Activated CD4-positive, alpha-beta memory T cell treated with anti-CD3 and anti-CD28 coated beads, Interleukin-2, amount 10 ng/mL, durations not matched to agents 7 days and 5 days (primary cell): Measurements from ENCODE around the gene VTI1B. TPM values are rescaled to one million over a fixed set of nuclear protein-coding genes. Genes with fewer than 3 reads are reported as not detected.
A peak's percentile ranks its signal among the peaks of the same experiment; 100 is the strongest.
"Not testable (repeated sequence)": the region's sequence is repeated elsewhere in the genome, so short reads cannot be mapped to it uniquely, and the experiment has no call there.

Source experiments
- CTCF ChIA-PET: fragments of 350-600 bp; sonication (Branson Sonifier 250); formaldehyde crosslinking; loops from one replicate; lab custom pipeline; 2021; ENCODE audit warnings: antibody characterized with exemption, inconsistent platforms; lab: Charles Lee
- POLR2A ChIA-PET: fragments of 350-600 bp; sonication (Branson Sonifier 250); formaldehyde crosslinking; loops from one replicate; lab custom pipeline; 2021; ENCODE audit warnings: antibody characterized with exemption; lab: Charles Lee
- DNase-seq: peaks from one replicate; pipeline ENCODE4 v3.0.0-alpha.2; 2020
- H3K27ac Mint-ChIP-seq: one replicate; pipeline ENCODE4 v1.8.0; 2021; ENCODE audit warnings: mild to moderate bottlenecking, mixed read lengths
- H3K27me3 Mint-ChIP-seq: one replicate; pipeline ENCODE4 v1.8.0; 2021; ENCODE audit warnings: mixed read lengths
- H3K36me3 Mint-ChIP-seq: one replicate; pipeline ENCODE4 v1.8.0; 2021; ENCODE audit warnings: low read depth, mixed read lengths
- H3K4me1 Mint-ChIP-seq: one replicate; pipeline ENCODE4 v1.8.0; 2021; ENCODE audit warnings: mixed read lengths
- H3K4me3 Mint-ChIP-seq: one replicate; pipeline ENCODE4 v1.8.0; 2021; ENCODE audit warnings: mild to moderate bottlenecking, mixed read lengths
- H3K9me3 Mint-ChIP-seq: one replicate; pipeline ENCODE4 v1.8.0; 2021; ENCODE audit warnings: mixed read lengths
- total RNA-seq, 2 experiments: library from RNA; stranded (reverse); gene quantifications; one replicate each; pipeline ENCODE4 v1.2.3, GENCODE V29; 2021

Gene VTI1B
- total RNA-seq = 10 to 100 TPM; 73.3 to 77.3 TPM

GRCh38 chr14:67674480-67675218 is at the start of gene VTI1B:
Gene VTI1B (minus strand): TSS chr14:67674632. CDS start chr14:67674489, 143 bp downstream.
- Mint-ChIP-seq H3K4me3 (peak within 1 kb of the TSS; percentile 80), H3K36me3 (peaks cover 27% of the 10 kb centered on the region), H3K4me1 (peaks cover 32% of the 10 kb centered on the region), H3K27ac (peak within 1 kb of the TSS; percentile 75), H3K27me3 (no peaks in the 10 kb centered on the region), H3K9me3 (no peaks in the 10 kb centered on the region)
- ChIA-PET CTCF (interaction anchor here (0.8 to 3.5 kb wide), 9 partner anchors 9 to 315 kb away, joined by 3 to 11 read pairs (median 5); partner anchors contain the start of genes ATP6V1D, EIF2S1, PIGH and RDH11), POLR2A (interaction anchor here (1.0 to 3.9 kb wide), 7 partner anchors 19 to 315 kb away, joined by 3 to 69 read pairs (median 4); partner anchors contain the start of genes ATP6V1D, EIF2S1, PIGH and RDH11)
- DNase-seq = peak; percentile 77

- POLR2A ChIA-PET = interaction anchor here (1.5 kb wide), 1 partner anchor 38 kb away, joined by 3 read pairs; no protein-coding TSS in a partner anchor
- DNase-seq = no peak
- Mint-ChIP-seq H3K27ac (no peak overlapping the region), H3K9me3 (peaks cover 4% of the 10 kb centered on the region), H3K36me3 (no peaks in the 10 kb centered on the region), H3K4me3 (no peak overlapping the region), H3K27me3 (peaks cover 38% of the 10 kb centered on the region), H3K4me1 (peaks cover 23% of the 10 kb centered on the region)
- CTCF ChIA-PET = interaction anchor here (0.9 kb wide), 1 partner anchor 63 kb away, joined by 3 read pairs; no protein-coding TSS in a partner anchor
Observed at GRCh38 chr14:67722293-67722692, 47.9 kb upstream of the VTI1B start.

GRCh38 chr14:67721875-67722274 is 47.4 kb upstream of the VTI1B start:
- no peak for DNase-seq
- H3K36me3 Mint-ChIP-seq = no peaks in the 10 kb centered on the region
- no peak overlapping the region for H3K4me3 Mint-ChIP-seq
- CTCF ChIA-PET = interaction anchor here (0.9 kb wide), 1 partner anchor 63 kb away, joined by 3 read pairs; no protein-coding TSS in a partner anchor
- H3K9me3 Mint-ChIP-seq = peaks cover 4% of the 10 kb centered on the region
- POLR2A ChIA-PET = no interaction called here
- H3K27me3 Mint-ChIP-seq = peaks cover 38% of the 10 kb centered on the region
- H3K4me1 Mint-ChIP-seq = peaks cover 23% of the 10 kb centered on the region
- H3K27ac Mint-ChIP-seq = no peak overlapping the region

- no peak overlapping the region for H3K4me3 Mint-ChIP-seq
- peaks cover 38% of the 10 kb centered on the region for H3K27me3 Mint-ChIP-seq
- DNase-seq = no peak
- CTCF ChIA-PET = no interaction called here
- POLR2A ChIA-PET = no interaction called here
- peaks cover 4% of the 10 kb centered on the region for H3K9me3 Mint-ChIP-seq
- peaks cover 23% of the 10 kb centered on the region for H3K4me1 Mint-ChIP-seq
- no peaks in the 10 kb centered on the region for H3K36me3 Mint-ChIP-seq
- H3K27ac Mint-ChIP-seq = no peak overlapping the region
Observed at GRCh38 chr14:67719866-67720265, 45.4 kb upstream of the VTI1B start.

- H3K4me1 Mint-ChIP-seq = peaks cover 23% of the 10 kb centered on the region
- POLR2A ChIA-PET, H3K4me3 Mint-ChIP-seq, H3K9me3 Mint-ChIP-seq, CTCF ChIA-PET, DNase-seq, H3K27ac Mint-ChIP-seq, H3K36me3 Mint-ChIP-seq: not testable (repeated sequence)
- H3K27me3 Mint-ChIP-seq = peaks cover 36% of the 10 kb centered on the region
Observed at GRCh38 chr14:67719385-67719784, 45.0 kb upstream of the VTI1B start.

GRCh38 chr14:67718265-67718664 is 43.8 kb upstream of the VTI1B start:
- peaks cover 23% of the 10 kb centered on the region for H3K4me1 Mint-ChIP-seq
- peaks cover 28% of the 10 kb centered on the region for H3K27me3 Mint-ChIP-seq
- ChIA-PET POLR2A (no interaction called here), CTCF (no interaction called here)
- H3K4me3 Mint-ChIP-seq = no peak overlapping the region
- no peak for DNase-seq
- no peaks in the 10 kb centered on the region for H3K36me3 Mint-ChIP-seq
- no peaks in the 10 kb centered on the region for H3K9me3 Mint-ChIP-seq
- H3K27ac Mint-ChIP-seq = no peak overlapping the region

GRCh38 chr14:67717048-67717447 is 42.6 kb upstream of the VTI1B start:
- H3K9me3 Mint-ChIP-seq = no peaks in the 10 kb centered on the region
- H3K4me1 Mint-ChIP-seq = peaks cover 14% of the 10 kb centered on the region
- no peak overlapping the region for H3K27ac Mint-ChIP-seq
- CTCF ChIA-PET = no interaction called here
- H3K36me3 Mint-ChIP-seq = no peaks in the 10 kb centered on the region
- peaks cover 18% of the 10 kb centered on the region for H3K27me3 Mint-ChIP-seq
- DNase-seq = no peak
- POLR2A ChIA-PET = no interaction called here
- no peak overlapping the region for H3K4me3 Mint-ChIP-seq

GRCh38 chr14:67710209-67710608 is 35.8 kb upstream of the VTI1B start:
- Mint-ChIP-seq H3K9me3 (peaks cover 13% of the 10 kb centered on the region), H3K36me3 (peaks cover 6% of the 10 kb centered on the region), H3K27me3 (peaks cover 8% of the 10 kb centered on the region), H3K4me1 (no peaks in the 10 kb centered on the region), H3K4me3 (no peak overlapping the region), H3K27ac (no peak overlapping the region)
- no peak for DNase-seq
- ChIA-PET POLR2A (no interaction called here), CTCF (interaction anchor here (0.9 to 1.7 kb wide), 2 partner anchors 43 to 91 kb away, joined by 3 read pairs; no protein-coding TSS in a partner anchor)

GRCh38 chr14:67709796-67710195 is 35.4 kb upstream of the VTI1B start:
- H3K36me3 Mint-ChIP-seq, POLR2A ChIA-PET, H3K27ac Mint-ChIP-seq, H3K4me3 Mint-ChIP-seq, H3K4me1 Mint-ChIP-seq, DNase-seq: not testable (repeated sequence)
- CTCF ChIA-PET = interaction anchor here (0.9 to 1.7 kb wide), 2 partner anchors 43 to 91 kb away, joined by 3 read pairs; no protein-coding TSS in a partner anchor
- Mint-ChIP-seq H3K9me3 (peaks cover 13% of the 10 kb centered on the region), H3K27me3 (peaks cover 12% of the 10 kb centered on the region)

GRCh38 chr14:67709346-67709745 is 34.9 kb upstream of the VTI1B start:
- H3K36me3 Mint-ChIP-seq, H3K4me3 Mint-ChIP-seq, H3K27ac Mint-ChIP-seq, DNase-seq, POLR2A ChIA-PET, H3K4me1 Mint-ChIP-seq: not testable (repeated sequence)
- peaks cover 13% of the 10 kb centered on the region for H3K9me3 Mint-ChIP-seq
- H3K27me3 Mint-ChIP-seq = peaks cover 17% of the 10 kb centered on the region
- CTCF ChIA-PET = interaction anchor here (1.7 kb wide), 1 partner anchor 42 kb away, joined by 3 read pairs; no protein-coding TSS in a partner anchor

GRCh38 chr14:67705211-67705610 is 30.8 kb upstream of the VTI1B start:
- POLR2A ChIA-PET = interaction anchor here (0.9 to 1.5 kb wide), 4 partner anchors 10 to 278 kb away, joined by 3 to 14 read pairs (median 4); partner anchors contain the start of gene RDH11
- DNase-seq = no peak
- H3K36me3 Mint-ChIP-seq = peaks cover 2% of the 10 kb centered on the region
- H3K9me3 Mint-ChIP-seq = peaks cover 7% of the 10 kb centered on the region
- CTCF ChIA-PET = interaction anchor here (0.7 to 4.8 kb wide), 28 partner anchors 8 to 539 kb away, joined by 3 to 88 read pairs (median 8); partner anchors contain the start of genes ARG2, PIGH, RDH11 and VTI1B
- H3K27me3 Mint-ChIP-seq = peaks cover 14% of the 10 kb centered on the region
- H3K27ac Mint-ChIP-seq = no peak overlapping the region
- no peaks in the 10 kb centered on the region for H3K4me1 Mint-ChIP-seq
- no peak overlapping the region for H3K4me3 Mint-ChIP-seq

- ChIA-PET CTCF (interaction anchor here (0.7 to 4.8 kb wide), 48 partner anchors 8 to 539 kb away, joined by 3 to 88 read pairs (median 6); partner anchors contain the start of genes ARG2, PIGH, RDH11 and VTI1B), POLR2A (interaction anchor here (0.8 to 1.5 kb wide), 7 partner anchors 9 to 277 kb away, joined by 3 to 14 read pairs (median 5); partner anchors contain the start of genes ARG2, PIGH, RDH11 and VTI1B)
- Mint-ChIP-seq H3K36me3 (no peaks in the 10 kb centered on the region), H3K4me1 (no peaks in the 10 kb centered on the region), H3K27me3 (peaks cover 14% of the 10 kb centered on the region), H3K27ac (no peak overlapping the region), H3K9me3 (peaks cover 3% of the 10 kb centered on the region), H3K4me3 (no peak overlapping the region)
- peak; percentile 30 for DNase-seq
Observed at GRCh38 chr14:67704484-67705089, 30.2 kb upstream of the VTI1B start.
